Placental epithelial cell (primary cell): ENCODE results near the gene SFRP4. TPM values are rescaled to one million over a fixed set of nuclear protein-coding genes. Genes with fewer than 3 reads are reported as not detected.

Experiments used
- total RNA-seq: library from RNA; depleted of rRNA; stranded (reverse); fragments of >200 nt; gene quantifications from 2 replicates; pipeline ENCODE4 v1.2.3, GENCODE V29; 2012

Gene SFRP4
- 0.79 TPM in 1 of 2 replicates, not detected in the other for total RNA-seq

GRCh38 chr7:37916673-37917660 lies at the start of gene SFRP4:
TSS of gene SFRP4 (minus strand) at chr7:37916817. CDS start at chr7:37916537, 280 bp downstream.

GRCh38 chr7:37920305-37920848 lies 3.8 kb upstream of the SFRP4 start, which contains the start of gene EPDR1:
TSS of gene EPDR1 (plus strand) at chr7:37920640. CDS start at chr7:37920940, 300 bp downstream.

Other genes with a start within 250 kb of the SFRP4 start
- not detected in 2 replicates for gene GPR141, start 233.1 kb downstream of the SFRP4 start, total RNA-seq
- not detected in 2 replicates for gene NME8, start 68.2 kb downstream of the SFRP4 start, total RNA-seq
- gene EPDR1, start 3.8 kb upstream of the SFRP4 start, total RNA-seq: 1.6 TPM in 1 of 2 replicates, not detected in the other